ENCODE measurements around the gene GCN1.

GCN1 gene

GRCh38 chr12:120158351-120158750 lies 36.2 kb downstream of the GCN1 start:
- no peak overlapping the region for H3K9ac ChIP-seq
- H3K4me1 ChIP-seq, result no peaks in the 10 kb centered on the region
- no peaks in the 10 kb centered on the region for H3K36me3 ChIP-seq (ENCODE audit: control insufficient read depth, insufficient read depth, low read length)
- no peak overlapping the region for H3K4me3 ChIP-seq (ENCODE audit: low read depth, low read length)
- no peak overlapping the region for H3K4me2 ChIP-seq (ENCODE audit: low read length)
- no peaks in the 10 kb centered on the region for H3K27me3 ChIP-seq (ENCODE audit: control insufficient read depth, insufficient read depth, low read length)
- H2AFZ ChIP-seq, result no peak overlapping the region
- no peak for TF ChIP-seq CTCF (IDR thresholded peaks at IDR 0.05)
- H3K79me2 ChIP-seq, result no peaks in the 10 kb centered on the region
- H3K27ac ChIP-seq, result no peak overlapping the region
- H3K9me3 ChIP-seq (ENCODE audit: control insufficient read depth, low read length), result no peaks in the 10 kb centered on the region

- H3K9me3 ChIP-seq (ENCODE audit: control insufficient read depth, low read length), result no peaks in the 10 kb centered on the region
- H3K4me1 ChIP-seq, result no peaks in the 10 kb centered on the region
- H3K79me2 ChIP-seq, result no peaks in the 10 kb centered on the region
- no peak overlapping the region for H3K9ac ChIP-seq
- H3K4me3 ChIP-seq (ENCODE audit: low read depth, low read length), result no peak overlapping the region
- H3K27ac ChIP-seq, result no peak overlapping the region
- H3K4me2 ChIP-seq (ENCODE audit: low read length), result no peak overlapping the region
- no peaks in the 10 kb centered on the region for H3K27me3 ChIP-seq (ENCODE audit: control insufficient read depth, insufficient read depth, low read length)
- H2AFZ ChIP-seq, result no peak overlapping the region
- H3K36me3 ChIP-seq (ENCODE audit: control insufficient read depth, insufficient read depth, low read length), result no peaks in the 10 kb centered on the region
- TF ChIP-seq CTCF (IDR thresholded peaks at IDR 0.05), result no peak
These were observed 36.8 kb downstream of the GCN1 start for GRCh38 chr12:120157678-120158077.

- Histone ChIP-seq H3K9ac (no peak overlapping the region), H3K36me3 (ENCODE audit: control insufficient read depth, insufficient read depth, low read length) (no peaks in the 10 kb centered on the region), H3K4me3 (ENCODE audit: low read depth, low read length) (no peak overlapping the region), H3K4me1 (no peaks in the 10 kb centered on the region), H3K27ac (no peak overlapping the region), H3K79me2 (no peaks in the 10 kb centered on the region), H2AFZ (no peak overlapping the region), H3K4me2 (ENCODE audit: low read length) (no peak overlapping the region), H3K9me3 (ENCODE audit: control insufficient read depth, low read length) (no peaks in the 10 kb centered on the region), H3K27me3 (ENCODE audit: control insufficient read depth, insufficient read depth, low read length) (no peaks in the 10 kb centered on the region)
- no peak for TF ChIP-seq CTCF (IDR thresholded peaks at IDR 0.05)
These were observed 37.9 kb downstream of the GCN1 start for GRCh38 chr12:120156315-120157259.

- Histone ChIP-seq H2AFZ (no peak overlapping the region), H3K4me2 (ENCODE audit: low read length) (no peak overlapping the region)
These were observed 39.4 kb downstream of the GCN1 start for GRCh38 chr12:120155072-120155471.

More at GRCh38 chr12:120155072-120155471, 39.4 kb downstream of the GCN1 start:
- no peaks in the 10 kb centered on the region for H3K79me2 ChIP-seq
- no peak overlapping the region for H3K9ac ChIP-seq
- H3K9me3 ChIP-seq (ENCODE audit: control insufficient read depth, low read length), result no peaks in the 10 kb centered on the region
- H3K4me3 ChIP-seq (ENCODE audit: low read depth, low read length), result no peak overlapping the region
- H3K27me3 ChIP-seq (ENCODE audit: control insufficient read depth, insufficient read depth, low read length), result no peaks in the 10 kb centered on the region
- no peak overlapping the region for H3K27ac ChIP-seq
- no peaks in the 10 kb centered on the region for H3K4me1 ChIP-seq
- no peak for TF ChIP-seq CTCF (IDR thresholded peaks at IDR 0.05)
- no peaks in the 10 kb centered on the region for H3K36me3 ChIP-seq (ENCODE audit: control insufficient read depth, insufficient read depth, low read length)

Measured in parathyroid adenoma (tissue), 2 donors.